LNCaP clone FGC (cell line): ENCODE data around the gene NPAS3.

Experiments used
- DNase-seq: peaks from one replicate; pipeline ENCODE4 v3.0.0-alpha.2; 2011; ENCODE audit warnings: low read depth
- H3K4me3 ChIP-seq: 2 replicates; pipeline ENCODE4 v1.5.1; 2011; ENCODE audit warnings: mild to moderate bottlenecking, low read depth, low read length, control low read depth
- CTCF ChIP-seq: IDR thresholded peaks from 2 replicates; pipeline ENCODE4 v1.5.1; 2012; ENCODE audit warnings: mild to moderate bottlenecking; ENCODE audit not compliant: control insufficient read depth, insufficient read depth; ENCODE audit errors: extremely low read depth

The NPAS3 gene

GRCh38 chr14:33717866-33718265 lies 779.2 kb downstream of the NPAS3 start:
- no peak overlapping the region for H3K4me3 ChIP-seq
- TF ChIP-seq CTCF: no peak
- DNase-seq: no peak

- no peak for DNase-seq
- TF ChIP-seq CTCF: no peak
- H3K4me3 ChIP-seq: no peak overlapping the region
Observed at GRCh38 chr14:33720284-33720787, 781.7 kb downstream of the NPAS3 start.

- H3K4me3 ChIP-seq: no peak overlapping the region
- no peak for TF ChIP-seq CTCF
- no peak for DNase-seq
Observed at GRCh38 chr14:33726685-33727084, 788.0 kb downstream of the NPAS3 start.

GRCh38 chr14:33727606-33728005 lies 788.9 kb downstream of the NPAS3 start:
- H3K4me3 ChIP-seq: no peak overlapping the region
- no peak for DNase-seq
- no peak for TF ChIP-seq CTCF

GRCh38 chr14:33728010-33728498 lies 789.4 kb downstream of the NPAS3 start:
- TF ChIP-seq CTCF: no peak
- DNase-seq: no peak
- H3K4me3 ChIP-seq: no peak overlapping the region

GRCh38 chr14:33730156-33730555 lies 791.5 kb downstream of the NPAS3 start:
- TF ChIP-seq CTCF: no peak
- no peak overlapping the region for H3K4me3 ChIP-seq
- no peak for DNase-seq

- no peak for DNase-seq
- no peak for TF ChIP-seq CTCF
- no peak overlapping the region for H3K4me3 ChIP-seq
Observed at GRCh38 chr14:33732175-33732574, 793.5 kb downstream of the NPAS3 start.
